Stimulated activated CD8-positive, alpha-beta memory T cell treated with anti-CD3 and anti-CD28 coated beads, Interleukin-7, amount 100 ng/mL, for 4 hours (primary cell): ENCODE results near the gene FOXF1.

Source experiments
- DNase-seq, 2 donors: peaks; one replicate each; pipeline ENCODE4 v3.0.0-alpha.2; 2020; ENCODE audit warnings: low read depth in 2 of 2

Gene FOXF1

GRCh38 chr16:86510465-86511261 is at the start of gene FOXF1:
TSS of gene FOXF1 (plus strand) at chr16:86510527. CDS start at chr16:86510570, 43 bp downstream.
- no peak for DNase-seq

- DNase-seq: no peak
Observed at GRCh38 chr16:86461037-86461436, 49.3 kb upstream of the FOXF1 start.

- DNase-seq: no peak
Observed at GRCh38 chr16:86462334-86463084, 47.8 kb upstream of the FOXF1 start.

- no peak for DNase-seq
Observed at GRCh38 chr16:86464044-86464443, 46.3 kb upstream of the FOXF1 start.

- no peak for DNase-seq
Observed at GRCh38 chr16:86465434-86465833, 44.9 kb upstream of the FOXF1 start.

- no peak for DNase-seq
Observed at GRCh38 chr16:86466696-86467406, 43.5 kb upstream of the FOXF1 start.

- DNase-seq: no peak
Observed at GRCh38 chr16:86467490-86467889, 42.8 kb upstream of the FOXF1 start.

GRCh38 chr16:86470964-86471363 is 39.4 kb upstream of the FOXF1 start:
- DNase-seq: no peak

- DNase-seq: no peak
Observed at GRCh38 chr16:86471896-86472295, 38.4 kb upstream of the FOXF1 start.

- no peak for DNase-seq
Observed at GRCh38 chr16:86472366-86472765, 38.0 kb upstream of the FOXF1 start.

GRCh38 chr16:86476956-86477534 is 33.3 kb upstream of the FOXF1 start:
- no peak for DNase-seq

GRCh38 chr16:86477642-86478041 is 32.7 kb upstream of the FOXF1 start:
- DNase-seq: no peak

GRCh38 chr16:86478779-86479178 is 31.5 kb upstream of the FOXF1 start:
- no peak for DNase-seq

- DNase-seq: no peak
Observed at GRCh38 chr16:86479419-86479818, 30.9 kb upstream of the FOXF1 start.

- DNase-seq: no peak
Observed at GRCh38 chr16:86480444-86480843, 29.9 kb upstream of the FOXF1 start.

GRCh38 chr16:86481607-86482006 is 28.7 kb upstream of the FOXF1 start:
- DNase-seq: no peak

GRCh38 chr16:86484240-86484639 is 26.1 kb upstream of the FOXF1 start:
- no peak for DNase-seq

GRCh38 chr16:86485746-86486145 is 24.6 kb upstream of the FOXF1 start:
- DNase-seq: no peak

GRCh38 chr16:86490859-86491639 is 19.3 kb upstream of the FOXF1 start:
- DNase-seq: no peak

GRCh38 chr16:86491640-86492023 is 18.7 kb upstream of the FOXF1 start:
- no peak for DNase-seq

GRCh38 chr16:86492267-86492960 is 17.9 kb upstream of the FOXF1 start:
- no peak for DNase-seq
